SK-N-MC (cell line): ENCODE results near the gene B9D1.

Source experiments
- EZH2 ChIP-seq: fragments of 200-600 bp; sonication (generic); IDR thresholded peaks from one replicate; pipeline ENCODE4 v1.6.1; 2017; ENCODE audit warnings: antibody characterized with exemption
- POLR2AphosphoS5 ChIP-seq: IDR thresholded peaks from 2 replicates; pipeline ENCODE4 v1.6.1; 2012; ENCODE audit warnings: mild to moderate bottlenecking, low read depth, low read length, borderline replicate concordance

DNA sequence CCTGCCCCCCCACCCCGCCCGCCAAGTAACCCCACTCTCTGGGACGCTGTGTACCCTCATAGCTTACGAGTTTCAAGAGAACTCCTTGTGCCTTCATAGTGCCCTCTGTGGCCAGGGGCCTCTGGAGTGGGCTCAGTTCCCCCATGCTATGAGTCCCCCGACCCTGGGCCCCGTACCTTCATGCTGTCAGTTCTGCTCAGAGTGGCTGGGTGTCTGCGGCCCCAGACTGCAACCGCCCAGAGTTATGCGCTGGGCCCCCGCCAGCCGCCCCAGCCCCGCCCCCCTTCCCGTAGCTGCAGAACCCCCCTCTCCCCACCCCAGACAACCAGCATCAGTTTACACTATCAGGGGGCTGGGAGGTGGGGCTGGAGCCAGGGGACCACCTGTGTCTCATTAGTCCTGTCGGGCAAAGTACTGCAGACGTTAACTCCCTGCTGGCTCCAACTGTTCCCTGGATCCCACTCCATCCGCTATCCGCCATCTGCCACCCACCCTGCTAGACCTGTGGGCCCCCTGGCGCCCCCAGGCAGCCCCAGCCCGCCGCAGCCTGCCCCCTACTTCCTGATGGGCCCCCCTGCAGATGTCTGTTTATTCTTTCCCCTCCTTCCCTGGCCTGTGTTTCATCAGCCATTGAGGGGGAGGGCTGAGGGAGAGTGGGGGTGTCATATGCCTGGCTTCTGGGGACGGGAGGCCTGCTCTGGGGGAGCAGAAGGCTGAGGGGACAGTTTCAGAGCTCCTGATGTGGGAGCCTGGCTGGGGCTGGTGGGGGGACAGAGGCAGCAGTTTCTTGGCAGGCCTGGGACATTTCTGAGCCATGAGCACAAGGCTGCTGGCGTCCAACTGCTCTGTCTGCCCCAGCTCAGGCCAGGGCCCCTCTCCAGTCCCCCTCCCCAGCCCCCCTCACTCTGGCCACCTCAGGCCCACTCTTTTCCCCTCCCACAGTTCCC is 24.7 kb upstream of the B9D1 start, which contains the start of gene MFAP4:
- no peak for TF ChIP-seq EZH2
- TF ChIP-seq POLR2AphosphoS5: peak; percentile 52
